Neural cell (in vitro differentiated cells): ENCODE results near the gene RASEF.

ENCODE experiments used
- CTCF ChIP-seq: fragments of 450-650 bp; IDR thresholded peaks from 2 replicates; pipeline ENCODE4 v1.5.1; 2014; ENCODE audit warnings: antibody characterized with exemption, mild to moderate bottlenecking, moderate library complexity; ENCODE audit not compliant: poor library complexity, severe bottlenecking
- POLR2AphosphoS5 ChIP-seq: IDR thresholded peaks from 2 replicates; pipeline ENCODE4 v1.6.1; 2012
- TAF1 ChIP-seq: IDR thresholded peaks from 2 replicates; pipeline ENCODE4 v1.6.1; 2012; ENCODE audit warnings: low read depth

GRCh38 chr9:83106772-83107171, 43.8 kb upstream of the RASEF start:
- TF ChIP-seq CTCF (no peak), POLR2AphosphoS5 (no peak), TAF1 (no peak)
